BE2C (cell line): ENCODE results near the gene EFCAB6.

Source experiments
- DNase-seq: peaks from one replicate; pipeline ENCODE4 v3.0.0-alpha.2; 2020
- H3K27me3 ChIP-seq: fragments of 250-450 bp; sonication (Bioruptor Pico); 2 replicates; pipeline ENCODE4 v1.5.1; 2020; ENCODE audit warnings: mild to moderate bottlenecking
- H3K36me3 ChIP-seq: fragments of 250-450 bp; sonication (Bioruptor Pico); 2 replicates; pipeline ENCODE4 v1.5.1; 2020; ENCODE audit warnings: mild to moderate bottlenecking
- H3K4me1 ChIP-seq: fragments of 250-450 bp; sonication (Bioruptor Pico); 2 replicates; pipeline ENCODE4 v1.5.1; 2020
- H3K4me3 ChIP-seq: 2 replicates; pipeline ENCODE4 v1.5.1; 2011; ENCODE audit warnings: low read depth, low read length
- H3K9me3 ChIP-seq: fragments of 250-450 bp; sonication (Bioruptor Pico); 2 replicates; pipeline ENCODE4 v1.5.1; 2020
- TF ChIP-seq, protein P1 (sequence below): IDR thresholded peaks from 2 replicates; pipeline ENCODE4 v1.5.1; 2012; ENCODE audit warnings: mild to moderate bottlenecking, low read depth, low read length

The EFCAB6 gene

DNA sequence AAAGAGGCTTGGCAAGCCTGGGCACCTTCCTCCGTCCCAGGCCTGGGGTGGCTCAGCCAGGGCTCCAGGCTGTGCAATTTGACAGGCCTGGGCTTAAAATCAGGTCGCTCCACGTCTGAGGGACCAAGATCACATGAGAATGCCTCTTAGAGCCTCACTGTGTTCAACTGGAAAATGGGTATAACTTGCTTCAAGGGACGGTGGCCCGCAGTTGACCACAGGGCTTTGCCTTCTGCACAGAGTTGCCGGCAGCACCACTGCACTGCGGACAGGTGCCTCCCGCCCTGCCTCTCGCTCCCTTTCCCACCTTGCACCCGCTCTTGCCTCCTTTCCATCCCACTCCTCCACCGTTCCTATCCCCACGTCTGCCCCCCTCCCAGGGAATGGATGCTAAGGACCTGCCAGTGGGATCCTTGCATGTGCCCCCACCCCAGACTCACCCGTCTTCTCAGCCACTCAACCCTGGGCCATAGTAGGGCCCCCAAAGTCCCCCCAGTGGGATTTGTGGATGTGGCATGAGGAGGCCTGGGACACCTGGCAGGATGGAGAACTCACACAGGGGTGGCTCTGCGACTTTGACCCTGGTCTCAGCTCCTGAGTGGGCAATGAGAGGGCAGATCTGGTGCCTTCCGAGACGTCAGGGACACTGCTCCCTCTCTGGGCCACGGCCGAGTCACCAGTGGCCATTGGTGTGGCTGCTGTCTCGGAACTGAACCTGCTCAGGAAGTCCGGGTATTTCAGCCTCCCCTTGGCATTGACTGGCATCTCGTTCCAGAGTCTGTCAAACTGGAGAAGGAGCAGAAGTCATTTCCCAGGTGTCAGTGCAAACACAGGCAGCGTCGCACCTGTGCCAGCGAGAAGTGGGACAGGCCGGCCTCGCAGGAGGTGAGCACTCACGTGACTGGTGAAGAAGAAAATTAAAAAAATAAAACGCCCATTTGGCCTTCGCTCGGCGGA lies 272.3 kb downstream of the EFCAB6 start:
- Histone ChIP-seq H3K36me3 (no peaks in the 10 kb centered on the region), H3K4me1 (no peaks in the 10 kb centered on the region), H3K27me3 (no peaks in the 10 kb centered on the region), H3K4me3 (no peak overlapping the region), H3K9me3 (no peaks in the 10 kb centered on the region)
- TF ChIP-seq, protein P1, sequence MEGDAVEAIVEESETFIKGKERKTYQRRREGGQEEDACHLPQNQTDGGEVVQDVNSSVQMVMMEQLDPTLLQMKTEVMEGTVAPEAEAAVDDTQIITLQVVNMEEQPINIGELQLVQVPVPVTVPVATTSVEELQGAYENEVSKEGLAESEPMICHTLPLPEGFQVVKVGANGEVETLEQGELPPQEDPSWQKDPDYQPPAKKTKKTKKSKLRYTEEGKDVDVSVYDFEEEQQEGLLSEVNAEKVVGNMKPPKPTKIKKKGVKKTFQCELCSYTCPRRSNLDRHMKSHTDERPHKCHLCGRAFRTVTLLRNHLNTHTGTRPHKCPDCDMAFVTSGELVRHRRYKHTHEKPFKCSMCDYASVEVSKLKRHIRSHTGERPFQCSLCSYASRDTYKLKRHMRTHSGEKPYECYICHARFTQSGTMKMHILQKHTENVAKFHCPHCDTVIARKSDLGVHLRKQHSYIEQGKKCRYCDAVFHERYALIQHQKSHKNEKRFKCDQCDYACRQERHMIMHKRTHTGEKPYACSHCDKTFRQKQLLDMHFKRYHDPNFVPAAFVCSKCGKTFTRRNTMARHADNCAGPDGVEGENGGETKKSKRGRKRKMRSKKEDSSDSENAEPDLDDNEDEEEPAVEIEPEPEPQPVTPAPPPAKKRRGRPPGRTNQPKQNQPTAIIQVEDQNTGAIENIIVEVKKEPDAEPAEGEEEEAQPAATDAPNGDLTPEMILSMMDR, result no peak
- DNase-seq, result no peak

DNA sequence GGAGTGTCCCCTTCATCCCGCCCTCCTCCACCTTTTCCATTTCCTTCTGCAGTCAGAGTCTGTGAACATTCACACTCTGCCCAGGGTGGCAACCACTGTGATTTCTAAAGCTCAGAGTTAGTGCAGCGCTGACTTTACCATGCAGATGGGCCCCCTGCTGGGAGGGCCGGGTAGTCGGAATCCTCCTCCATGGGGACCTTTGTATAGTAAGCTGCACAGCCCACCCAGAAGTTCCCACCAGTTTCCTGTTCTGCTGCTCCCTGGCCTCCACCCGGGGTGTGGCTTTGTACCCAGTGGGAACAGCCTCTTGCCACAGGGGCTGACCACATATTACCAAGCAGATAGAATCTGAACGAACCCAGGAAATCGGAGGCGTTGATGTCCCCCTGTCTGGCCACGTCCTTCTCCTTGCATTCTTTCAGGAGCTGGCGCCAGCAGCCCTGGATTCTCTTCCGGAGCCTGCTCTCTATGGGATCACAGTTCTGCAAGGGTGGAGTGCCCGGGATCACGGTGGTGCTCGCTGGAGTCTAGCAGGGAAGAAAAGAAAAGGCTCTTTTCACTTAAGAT lies 275.0 kb downstream of the EFCAB6 start:
- Histone ChIP-seq H3K4me1 (no peaks in the 10 kb centered on the region), H3K4me3 (no peak overlapping the region), H3K36me3 (no peaks in the 10 kb centered on the region), H3K9me3 (no peaks in the 10 kb centered on the region), H3K27me3 (no peaks in the 10 kb centered on the region)
- peak; percentile 48 for DNase-seq
- TF ChIP-seq, protein P1, result peak; percentile 65

DNA sequence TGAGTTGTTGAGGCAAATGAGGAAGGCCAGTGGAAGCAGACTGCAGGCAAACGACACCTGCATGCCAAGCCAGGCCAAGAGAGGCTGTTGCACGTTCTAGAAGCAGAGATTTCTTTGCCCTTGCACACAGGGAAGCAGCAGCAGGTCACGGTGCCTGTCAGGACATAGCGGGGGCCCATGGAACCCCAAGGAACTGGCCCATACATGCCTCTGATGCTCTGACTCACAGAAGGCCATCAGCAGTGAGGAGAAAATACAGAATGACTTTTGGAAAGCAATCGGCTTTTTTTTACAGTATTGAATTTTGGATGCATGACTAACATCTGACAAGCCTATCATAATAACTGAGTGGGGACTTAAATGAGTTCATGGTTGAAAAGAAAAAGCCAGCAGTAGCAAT lies 276.4 kb downstream of the EFCAB6 start:
- no peaks in the 10 kb centered on the region for H3K4me1 ChIP-seq
- TF ChIP-seq, protein P1, result no peak
- H3K4me3 ChIP-seq, result no peak overlapping the region
- no peaks in the 10 kb centered on the region for H3K9me3 ChIP-seq
- H3K36me3 ChIP-seq, result no peaks in the 10 kb centered on the region
- H3K27me3 ChIP-seq, result no peaks in the 10 kb centered on the region
- no peak for DNase-seq

DNA sequence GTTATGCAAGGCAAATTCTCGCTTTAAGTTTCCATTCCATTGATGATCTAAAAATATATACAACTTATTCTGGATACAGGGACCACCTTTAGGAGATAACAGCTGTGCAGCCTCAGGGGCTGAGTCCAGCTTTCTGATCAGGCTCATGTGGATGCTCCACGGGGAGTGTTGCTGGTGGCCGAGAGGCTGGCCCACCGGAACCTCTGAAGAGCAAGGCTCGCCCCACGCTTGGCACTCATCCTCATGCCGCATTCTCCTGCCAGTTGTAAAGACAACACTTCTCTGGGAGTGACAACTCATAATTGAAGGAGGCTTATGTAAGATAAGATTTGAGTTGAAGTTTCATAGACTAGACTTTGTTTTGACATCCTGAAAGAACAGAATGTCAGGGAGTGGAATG lies 276.8 kb downstream of the EFCAB6 start:
- H3K4me3 ChIP-seq, result no peak overlapping the region
- DNase-seq, result no peak
- TF ChIP-seq, protein P1, result no peak
- no peaks in the 10 kb centered on the region for H3K4me1 ChIP-seq
- no peaks in the 10 kb centered on the region for H3K27me3 ChIP-seq
- no peaks in the 10 kb centered on the region for H3K9me3 ChIP-seq
- H3K36me3 ChIP-seq, result no peaks in the 10 kb centered on the region

DNA sequence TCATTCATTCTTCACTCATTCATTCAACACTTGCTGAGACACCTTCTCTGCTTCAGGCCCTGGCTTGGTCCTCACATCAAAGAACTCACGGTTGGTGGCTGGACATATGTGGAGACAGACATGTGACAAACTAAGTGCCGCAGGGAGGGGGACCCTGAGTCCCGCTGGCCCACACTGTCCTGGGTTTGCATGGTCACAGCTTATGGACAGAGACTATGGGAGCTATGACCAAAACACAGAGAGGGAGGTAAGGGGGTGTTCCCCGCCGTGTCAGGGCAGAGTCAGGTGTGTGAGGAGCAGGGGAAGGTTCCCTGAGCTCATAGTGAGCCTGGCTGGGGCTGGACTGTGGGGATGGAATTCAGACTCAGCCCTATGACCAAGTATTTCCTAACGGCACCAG lies 277.2 kb downstream of the EFCAB6 start:
- Histone ChIP-seq H3K4me3 (no peak overlapping the region), H3K4me1 (no peaks in the 10 kb centered on the region), H3K27me3 (no peaks in the 10 kb centered on the region), H3K9me3 (no peaks in the 10 kb centered on the region), H3K36me3 (no peaks in the 10 kb centered on the region)
- no peak for DNase-seq
- TF ChIP-seq, protein P1, result no peak
